HG02763 (cell line): ENCODE measurements around the gene CHD9.

Source experiments
- ATAC-seq: cut with Tn5 transposase; IDR thresholded peaks from one replicate; pipeline ENCODE4 v1.9.1; 2021; ENCODE audit warnings: mild to moderate bottlenecking, moderate library complexity; ENCODE audit not compliant: unreplicated experiment

Gene CHD9

GRCh38 chr16:53093162-53093744 lies 38.5 kb downstream of the CHD9 start:
- ATAC-seq, result no peak

GRCh38 chr16:53094013-53094630 lies 39.3 kb downstream of the CHD9 start:
- ATAC-seq, result peak; percentile 44

GRCh38 chr16:53097190-53097589 lies 42.4 kb downstream of the CHD9 start:
- ATAC-seq, result no peak

DNA sequence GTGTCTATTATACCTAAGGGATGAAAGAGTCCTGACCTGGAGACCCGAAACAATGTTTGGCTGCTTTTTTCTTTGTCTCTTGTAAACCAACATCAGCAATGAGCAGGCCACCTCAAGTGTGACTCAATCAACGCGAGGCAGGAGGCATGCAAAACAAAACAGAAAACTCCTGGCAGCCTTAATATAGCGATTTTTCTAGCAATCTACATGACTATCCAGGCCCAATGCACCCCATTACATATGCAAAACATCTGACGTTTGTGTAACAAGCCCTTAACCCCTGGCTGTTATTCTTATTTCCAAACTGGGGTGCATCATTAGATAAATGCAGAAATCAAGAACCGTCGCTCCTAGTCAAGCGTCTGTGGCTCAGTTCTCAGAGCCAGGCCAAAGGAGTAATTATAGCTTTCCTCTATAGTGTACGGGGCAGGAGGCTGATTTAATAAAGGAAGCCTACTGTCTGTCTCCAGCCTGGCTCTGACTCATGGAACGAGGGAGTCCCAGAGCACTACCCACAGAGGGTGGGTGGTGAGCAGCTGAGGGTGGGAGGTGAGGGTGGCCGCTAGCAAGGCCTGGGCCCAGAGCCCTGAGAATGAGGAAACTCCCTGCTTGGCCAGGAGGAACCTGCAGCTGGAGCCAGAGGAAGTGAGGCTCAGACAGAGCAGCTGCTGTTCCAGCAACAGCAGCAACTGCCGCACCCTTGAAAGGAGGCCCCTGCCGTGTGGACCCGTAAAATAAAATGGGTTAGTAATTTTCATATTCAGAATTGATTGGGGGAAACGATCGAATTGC lies 43.9 kb downstream of the CHD9 start:
- ATAC-seq, result peak; percentile 57

GRCh38 chr16:53099318-53100130 lies 44.7 kb downstream of the CHD9 start:
- peak; percentile 51 for ATAC-seq

DNA sequence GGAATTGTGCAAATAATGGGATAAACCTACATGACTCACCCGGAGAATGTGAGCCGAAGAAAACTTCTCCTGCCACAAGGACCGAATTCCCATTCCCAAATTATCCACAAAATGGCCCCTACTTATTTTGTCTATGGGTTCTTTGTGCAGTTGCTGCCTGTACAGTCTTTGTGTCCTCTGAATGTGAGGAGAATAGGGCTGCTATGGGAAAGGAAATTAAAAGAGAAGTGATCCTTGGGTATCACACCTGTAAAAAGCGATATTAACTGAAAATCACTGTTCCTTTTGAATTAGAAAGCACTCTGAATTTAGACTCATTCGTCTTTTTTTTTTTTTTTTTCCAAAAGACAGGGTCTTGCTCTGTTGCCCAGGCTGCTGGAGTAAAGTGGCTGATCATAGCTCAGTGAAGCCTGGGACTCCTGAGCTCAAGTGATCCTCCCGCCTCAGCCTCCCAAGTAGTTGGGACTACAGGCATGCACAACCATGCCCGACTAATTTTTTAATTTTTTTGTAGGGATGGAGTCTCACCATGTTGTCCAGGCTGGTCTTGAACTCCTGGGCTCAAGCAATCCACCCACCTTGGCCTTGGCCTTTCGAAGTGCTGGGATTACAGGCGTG lies 45.4 kb downstream of the CHD9 start:
- ATAC-seq, result no peak

GRCh38 chr16:53100889-53101288 lies 46.1 kb downstream of the CHD9 start:
- no peak for ATAC-seq

DNA sequence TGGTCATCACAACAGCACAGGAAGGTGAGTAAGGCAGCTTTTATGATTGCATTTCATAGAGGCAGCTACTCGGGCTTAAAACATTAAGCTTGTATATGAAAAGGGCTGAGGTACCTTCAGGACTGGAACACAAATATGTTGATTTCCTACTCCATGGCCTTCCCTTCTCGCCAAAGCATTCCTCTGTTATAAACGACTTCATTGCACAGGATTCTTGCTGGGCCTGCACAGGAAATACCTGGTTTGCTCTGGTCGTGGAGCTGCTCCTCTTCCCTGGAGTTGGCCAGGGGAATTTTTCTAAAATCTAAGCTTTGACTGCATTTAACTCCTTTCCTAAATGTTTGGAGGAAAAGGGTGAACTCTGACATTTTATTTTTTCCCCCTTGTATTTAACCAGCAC lies 49.0 kb downstream of the CHD9 start:
- ATAC-seq, result no peak

GRCh38 chr16:53105565-53105964 lies 50.8 kb downstream of the CHD9 start:
- ATAC-seq, result no peak

GRCh38 chr16:53111078-53111791 lies 56.4 kb downstream of the CHD9 start:
- no peak for ATAC-seq

DNA sequence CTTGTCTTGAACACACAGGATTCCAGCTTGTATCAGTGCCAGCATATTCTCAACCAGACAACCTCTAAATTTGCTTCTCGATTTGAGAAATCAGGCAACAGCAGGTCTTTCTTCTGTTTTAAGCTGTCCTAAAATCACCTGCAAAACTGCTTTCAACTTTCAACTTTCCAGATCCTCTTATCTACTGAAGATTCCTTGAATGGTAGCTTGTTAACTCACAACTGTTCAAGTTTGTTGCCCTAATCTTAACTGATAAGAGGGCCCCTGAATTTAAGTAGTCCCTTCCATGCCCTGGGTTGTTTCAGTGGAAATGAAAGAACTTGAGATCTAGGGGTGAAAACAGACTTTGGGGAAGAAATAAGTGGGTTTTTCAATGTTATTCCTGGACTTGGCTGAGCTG lies 57.2 kb downstream of the CHD9 start:
- ATAC-seq, result no peak

- no peak for ATAC-seq
These were observed 60.3 kb downstream of the CHD9 start for GRCh38 chr16:53115047-53115446.

DNA sequence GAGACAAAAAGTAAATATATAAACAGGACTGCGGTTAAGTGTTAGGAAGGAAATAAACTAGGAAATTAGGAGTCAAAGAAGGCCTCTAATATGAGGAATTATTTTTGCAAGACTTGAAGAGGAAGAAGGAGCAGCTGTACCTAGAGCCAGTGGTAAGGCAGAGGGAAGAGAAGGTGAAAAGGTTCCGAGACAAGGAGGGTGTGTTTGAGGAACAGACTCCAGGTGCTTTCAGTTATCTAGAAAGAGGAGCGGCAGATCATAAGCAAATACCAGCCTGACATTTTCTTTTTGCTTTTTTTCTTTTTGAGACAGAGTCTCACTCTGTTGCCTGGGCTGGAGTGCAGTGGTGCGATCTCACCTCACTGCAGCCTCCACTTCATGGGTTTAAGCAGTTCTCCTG lies 61.0 kb downstream of the CHD9 start:
- no peak for ATAC-seq

DNA sequence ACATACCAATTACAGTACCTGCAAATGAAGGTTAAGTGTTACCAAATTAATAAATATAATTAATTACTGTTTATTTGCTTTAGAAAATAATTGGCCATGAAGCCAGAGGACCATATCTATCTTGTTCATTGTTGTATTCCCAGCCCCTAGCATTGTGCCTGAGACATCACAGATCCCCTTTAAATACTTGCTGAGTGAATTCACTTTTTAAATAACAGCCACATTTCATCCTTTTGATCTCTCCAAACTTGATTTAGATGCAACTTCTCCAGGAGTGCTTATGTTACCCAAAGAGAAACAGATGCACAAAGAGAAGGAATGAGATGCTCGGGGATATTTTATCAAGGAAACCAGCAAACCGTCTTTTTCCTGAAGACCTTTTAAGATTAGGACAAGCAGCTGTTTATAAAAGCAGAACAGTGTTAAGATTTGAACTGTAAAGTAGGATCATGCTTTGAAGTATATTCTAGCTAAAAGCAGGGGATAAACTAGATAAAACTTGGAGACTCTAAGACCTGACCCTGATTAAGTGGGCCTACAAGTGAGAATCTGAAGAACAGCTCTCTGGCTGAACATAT lies 66.3 kb downstream of the CHD9 start:
- ATAC-seq, result no peak

- ATAC-seq, result no peak
These were observed 66.9 kb downstream of the CHD9 start for GRCh38 chr16:53121661-53122060.

DNA sequence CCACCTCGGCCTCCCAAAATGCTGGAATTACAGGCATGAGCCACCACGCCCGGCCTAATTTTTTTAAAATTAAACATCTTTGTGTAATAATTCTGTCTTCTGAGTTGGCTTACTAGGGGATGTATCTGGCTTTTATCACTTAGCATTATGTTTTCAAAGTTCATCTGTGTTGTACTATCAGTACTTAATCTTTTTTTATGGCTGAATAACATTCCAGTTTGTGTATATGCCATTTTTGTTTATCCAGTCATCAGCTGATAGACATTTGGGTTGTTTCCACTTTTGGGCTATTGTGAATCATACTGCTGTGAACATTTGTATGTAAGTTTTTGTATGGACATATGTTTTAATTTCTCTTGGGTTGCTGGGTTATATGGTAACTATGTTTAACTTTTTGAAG lies 69.0 kb downstream of the CHD9 start:
- no peak for ATAC-seq

- no peak for ATAC-seq
These were observed 71.6 kb downstream of the CHD9 start for GRCh38 chr16:53126390-53126789.

- ATAC-seq, result no peak
These were observed 74.7 kb downstream of the CHD9 start for GRCh38 chr16:53129281-53130158.
